H1 (cell line): ENCODE data around the gene TBC1D19. TPM values are rescaled to one million over a fixed set of nuclear protein-coding genes. Genes with fewer than 3 reads are reported as not detected.

Experiments used
- CTCF ChIA-PET: fragments of 300-600 bp; sonication (Branson Sonifier 250); formaldehyde crosslinking; loops from one replicate; lab custom pipeline; 2021; ENCODE audit not compliant: partially characterized antibody; lab: Charles Lee
- POLR2A ChIA-PET: fragments of 300-600 bp; sonication (Branson Sonifier 250); formaldehyde crosslinking; loops from one replicate; lab custom pipeline; 2021; ENCODE audit warnings: inconsistent platforms; ENCODE audit not compliant: partially characterized antibody; lab: Charles Lee
- DNase-seq, 2 experiments: peaks; one replicate each; pipeline versions ENCODE4 v3.0.0 to v3.0.0-alpha.2; 2010 to 2022; ENCODE audit warnings: low spot score in 2 of 2, low read depth in 1 of 2, mixed read lengths in 1 of 2
- FAIRE-seq: peaks from 2 replicates; lab custom pipeline; 2011; peaks lifted over from hg19 to GRCh38; lab: Jason Lieb, UNC
- H2AFZ ChIP-seq: 2 replicates; pipeline ENCODE4 v1.8.1; 2012; ENCODE audit warnings: low read length, inconsistent platforms
- H2AK5ac ChIP-seq: 2 replicates; pipeline ENCODE4 v1.6.1; 2013; ENCODE audit warnings: low read depth, low read length
- H2BK120ac ChIP-seq: replicated peaks from 2 replicates; pipeline ENCODE3; 2013; ENCODE audit warnings: low read depth, low read length, inconsistent platforms
- H2BK12ac ChIP-seq: 2 replicates; pipeline ENCODE4 v1.6.1; 2013; ENCODE audit warnings: low read depth, low read length
- H2BK15ac ChIP-seq: 2 replicates; pipeline ENCODE4 v1.6.1; 2013; ENCODE audit warnings: low read length
- H2BK20ac ChIP-seq: 2 replicates; pipeline ENCODE4 v1.6.1; 2013; ENCODE audit warnings: low read length
- H2BK5ac ChIP-seq: 2 replicates; pipeline ENCODE4 v1.6.1; 2013; ENCODE audit warnings: low read depth, low read length
- H3K14ac ChIP-seq: 2 replicates; pipeline ENCODE4 v1.6.1; 2013; ENCODE audit warnings: inconsistent platforms; ENCODE audit not compliant: insufficient read length
- H3K18ac ChIP-seq: 2 replicates; pipeline ENCODE4 v1.6.1; 2013; ENCODE audit warnings: low read length; ENCODE audit errors: extremely low read depth
- H3K23ac ChIP-seq: 2 replicates; pipeline ENCODE4 v1.6.1; 2013; ENCODE audit warnings: inconsistent platforms; ENCODE audit not compliant: insufficient read length
- H3K23me2 ChIP-seq: 2 replicates; pipeline ENCODE4 v1.6.1; 2013; ENCODE audit warnings: low read depth, low read length
- H3K27ac ChIP-seq: 2 replicates; pipeline ENCODE4 v1.6.1; 2011; ENCODE audit warnings: low read depth, low read length, inconsistent platforms
- H3K27me3 ChIP-seq, 4 experiments: replicated peaks in 1 of 4; 1 replicate in 1 of 4; 2 replicates in 3 of 4; pipeline versions ENCODE4 v1.6.1 to v1.8.1; 2011 to 2013; ENCODE audit warnings: low read length in 3 of 4, mild to moderate bottlenecking in 3 of 4, inconsistent platforms in 2 of 4, mixed read lengths in 2 of 4, moderate library complexity in 1 of 4; ENCODE audit not compliant: control insufficient read depth in 3 of 4, insufficient read depth in 3 of 4; ENCODE audit errors: extremely low read depth in 1 of 4
- H3K36me3 ChIP-seq, 4 experiments: 2 replicates each; pipeline versions ENCODE4 v1.6.1 to v1.8.1; 2011 to 2013; ENCODE audit warnings: mild to moderate bottlenecking in 4 of 4, low read length in 3 of 4, moderate library complexity in 2 of 4, control low read depth in 1 of 4, inconsistent platforms in 1 of 4; ENCODE audit not compliant: insufficient read depth in 4 of 4, control insufficient read depth in 2 of 4
- H3K4ac ChIP-seq: replicated peaks from 2 replicates; pipeline ENCODE3; 2013; ENCODE audit warnings: low read length, low read depth, mixed read lengths, inconsistent platforms; ENCODE audit not compliant: insufficient read length
- H3K4me1 ChIP-seq, 4 experiments: replicated peaks in 1 of 4; 1 replicate in 1 of 4; 2 replicates in 3 of 4; pipeline versions ENCODE4 v1.6.1 to v1.8.1; 2011 to 2013; ENCODE audit warnings: low read length in 3 of 4, inconsistent platforms in 2 of 4, mixed read lengths in 1 of 4; ENCODE audit not compliant: insufficient read depth in 4 of 4, control insufficient read depth in 3 of 4
- H3K4me2 ChIP-seq, 2 experiments: 2 replicates each; pipeline versions ENCODE4 v1.6.1 to v1.8.1; 2011 to 2013; ENCODE audit warnings: low read depth in 2 of 2, low read length in 2 of 2, control low read depth in 1 of 2, inconsistent platforms in 1 of 2, mild to moderate bottlenecking in 1 of 2; ENCODE audit not compliant: insufficient read depth in 1 of 2
- H3K4me3 ChIP-seq, 4 experiments: fragments of 200-600, 300-600 bp in 1 of 4; sonication (generic), shearing (Covaris generic), sonication (Bioruptor Twin) in 1 of 4; 2 replicates each; pipeline versions ENCODE4 v1.5.1 to v1.8.1; 2011 to 2016; ENCODE audit warnings: low read length in 4 of 4, low read depth in 3 of 4, control low read depth in 2 of 4, inconsistent platforms in 2 of 4, mild to moderate bottlenecking in 2 of 4, mixed read lengths in 1 of 4, moderate library complexity in 1 of 4; ENCODE audit not compliant: insufficient read depth in 2 of 4; ENCODE audit errors: extremely low read depth in 1 of 4
- H3K56ac ChIP-seq: replicated peaks from 2 replicates; pipeline ENCODE3; 2013; ENCODE audit warnings: low read depth, mild to moderate bottlenecking, mixed read lengths, low read length, inconsistent platforms; ENCODE audit not compliant: insufficient read length
- H3K79me1 ChIP-seq: 2 replicates; pipeline ENCODE4 v1.6.1; 2013; ENCODE audit warnings: low read depth, low read length, control low read depth
- H3K79me2 ChIP-seq, 2 experiments: 2 replicates each; pipeline versions ENCODE4 v1.6.1 to v1.8.1; 2012 to 2013; ENCODE audit warnings: low read length in 2 of 2, mild to moderate bottlenecking in 2 of 2, inconsistent platforms in 1 of 2; ENCODE audit not compliant: insufficient read depth in 2 of 2, control insufficient read depth in 1 of 2
- H3K9ac ChIP-seq, 4 experiments: replicated peaks in 1 of 4; 1 replicate in 1 of 4; 2 replicates in 3 of 4; pipeline versions ENCODE4 v1.6.1 to v1.8.1; 2011 to 2013; ENCODE audit warnings: low read depth in 3 of 4, low read length in 3 of 4, control low read depth in 2 of 4, mild to moderate bottlenecking in 2 of 4, moderate library complexity in 2 of 4, inconsistent platforms in 1 of 4; ENCODE audit errors: extremely low read depth in 1 of 4
- H3K9me3 ChIP-seq, 2 experiments: 2 replicates each; pipeline versions ENCODE4 v1.6.1 to v1.8.1; 2012 to 2013; ENCODE audit warnings: mild to moderate bottlenecking in 2 of 2, moderate library complexity in 2 of 2, control low read depth in 1 of 2, inconsistent platforms in 1 of 2, low read depth in 1 of 2, low read length in 1 of 2, mixed read lengths in 1 of 2; ENCODE audit not compliant: insufficient read depth in 2 of 2
- H4K20me1 ChIP-seq, 2 experiments: replicated peaks in 1 of 2; 2 replicates each; pipeline versions ENCODE3 to v1.8.1; 2011 to 2013; ENCODE audit warnings: inconsistent platforms in 2 of 2, low read length in 2 of 2, mild to moderate bottlenecking in 1 of 2; ENCODE audit not compliant: insufficient read depth in 2 of 2, control insufficient read depth in 1 of 2
- H4K5ac ChIP-seq: 2 replicates; pipeline ENCODE4 v1.6.1; 2013; ENCODE audit warnings: low read length, low read depth, mixed read lengths, inconsistent platforms; ENCODE audit not compliant: insufficient read length
- H4K8ac ChIP-seq: 2 replicates; pipeline ENCODE4 v1.8.0; 2013; ENCODE audit warnings: mild to moderate bottlenecking, moderate library complexity, low read length, inconsistent platforms; ENCODE audit not compliant: insufficient read depth; ENCODE audit errors: extremely low read depth
- H4K91ac ChIP-seq: replicated peaks from 2 replicates; pipeline ENCODE3; 2013; ENCODE audit warnings: low read length, mixed read lengths, inconsistent platforms; ENCODE audit not compliant: insufficient read length
- NANOG ChIP-seq: IDR thresholded peaks from 2 replicates; pipeline ENCODE4 v1.6.1; 2011; ENCODE audit warnings: low read length, low read depth, mild to moderate bottlenecking, inconsistent platforms; ENCODE audit not compliant: insufficient read depth, poor library complexity, severe bottlenecking
- NRF1 ChIP-seq: IDR thresholded peaks from 2 replicates; pipeline ENCODE4 v1.6.1; 2011; ENCODE audit warnings: mild to moderate bottlenecking, low read depth, low read length, improper control_type of control experiment
- PHF8 ChIP-seq: fragments of 200-600 bp; sonication (generic); conservative IDR thresholded peaks from 2 replicates; pipeline ENCODE4 v1.7.1; 2012; ENCODE audit warnings: low read depth, mild to moderate bottlenecking, inconsistent platforms, low read length, moderate library complexity
- RFX5 ChIP-seq: IDR thresholded peaks from 2 replicates; pipeline ENCODE4 v1.6.1; 2011; ENCODE audit warnings: low read depth, low read length, improper control_type of control experiment, borderline replicate concordance
- SAP30 ChIP-seq: fragments of 300-600 bp; sonication (generic); IDR thresholded peaks from 2 replicates; pipeline ENCODE4 v1.7.1; 2012; ENCODE audit warnings: low read length, moderate library complexity, mild to moderate bottlenecking, inconsistent platforms; ENCODE audit not compliant: insufficient read depth, insufficient replicate concordance
- WGBS, 2 experiments: shearing (Covaris generic) in 1 of 2; methylation state at CpG; one replicate each; pipeline versions ENCODE4 v1.1.6 to v1.1.7; 2013 to 2015; ENCODE audit warnings: low lambda C conversion rate in 2 of 2, mixed read lengths in 2 of 2, inconsistent platforms in 1 of 2, low coverage in 1 of 2, missing lambda C conversion rate in 1 of 2; ENCODE audit not compliant: insufficient replicate concordance in 2 of 2, insufficient coverage in 1 of 2, insufficient read length in 1 of 2; ENCODE audit errors: extremely low coverage in 1 of 2, missing lambda C conversion rate in 1 of 2; 5-methylcytosine and 5-hydroxymethylcytosine counted together
- polyA plus RNA-seq, 7 experiments: library from polyadenylated mRNA; depleted of rRNA in 3 of 7; stranded (reverse) in 5 of 7; unstranded in 2 of 7; fragments of >200 nt in 5 of 7; fragments of 200-250 nt in 2 of 7; gene quantifications; 1 replicate in 5 of 7; 2 replicates in 1 of 7; 4 replicates in 1 of 7; pipeline versions ENCODE4 v1.2.1 to v1.2.3, GENCODE V29; 2011 to 2013; ENCODE audit warnings: missing spikeins in 2 of 7, mixed read lengths in 2 of 7
- total RNA-seq: library from RNA; stranded (reverse); fragmentation: NEBNext Ultra II Directional; extraction: Animal tissue kit (Norgen Biotek cat#: 25700); gene quantifications from 2 replicates; pipeline ENCODE4 v1.2.1, GENCODE V29; 2021
- TF ChIP-seq, protein P1 (sequence below), 3 experiments: IDR thresholded peaks; 1 replicate in 2 of 3; 2 replicates in 1 of 3; pipeline versions ENCODE4 v1.5.1 to v1.6.1; 2011; ENCODE audit warnings: low read length in 3 of 3, mild to moderate bottlenecking in 3 of 3, inconsistent platforms in 2 of 3, low read depth in 1 of 3, moderate library complexity in 1 of 3; ENCODE audit not compliant: insufficient read depth in 1 of 3; ENCODE audit errors: control extremely low read depth in 1 of 3
- TF ChIP-seq, protein P2 (sequence below): IDR thresholded peaks from 2 replicates; pipeline ENCODE4 v1.6.1; 2012; ENCODE audit warnings: low read length, inconsistent platforms

The TBC1D19 gene
- total and polyA plus RNA-seq, 2 of the 8 experiments (the other 6 are each of a cell fraction or from before 2014, with no cell fraction given): 1.9 to 3.5 TPM

DNA sequence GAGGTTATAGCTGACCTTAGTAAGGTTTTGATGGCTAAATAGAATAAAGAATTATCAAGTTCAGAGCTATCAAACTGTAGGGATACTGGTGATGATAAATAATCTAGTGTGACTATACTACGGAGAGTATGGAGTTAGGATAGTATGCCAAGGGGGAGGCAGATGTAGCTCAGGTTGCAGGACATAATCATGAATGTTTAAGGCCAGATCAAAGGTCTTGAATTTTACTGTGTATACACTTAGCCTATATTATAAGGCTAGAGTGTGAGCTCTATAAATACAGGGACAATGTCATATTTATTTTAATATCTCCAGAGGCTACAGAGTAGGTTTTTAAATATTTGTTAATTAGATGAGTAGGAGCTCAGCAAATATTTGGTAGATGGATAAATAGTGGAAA, 145.7 kb downstream of the TBC1D19 start:
- no peak overlapping the region for H3K14ac ChIP-seq
- no peak overlapping the region for H4K5ac ChIP-seq
- H2AK5ac ChIP-seq: no peak overlapping the region
- no peak overlapping the region for H2AFZ ChIP-seq
- FAIRE-seq (no peak), DNase-seq (no peak)
- H2BK12ac ChIP-seq: no peak overlapping the region
- no peak overlapping the region for H3K4ac ChIP-seq
- H3K23me2 ChIP-seq: no peaks in the 10 kb centered on the region
- no peak overlapping the region for H3K4me2 ChIP-seq
- H2BK15ac ChIP-seq: no peak overlapping the region
- H3K4me1 ChIP-seq: no peaks in the 10 kb centered on the region
- POLR2A ChIA-PET: interaction anchor here (1.5 kb wide), 1 partner anchor 294 kb away, joined by 3 read pairs; no protein-coding TSS in a partner anchor
- H3K27ac ChIP-seq: no peak overlapping the region
- H3K36me3 ChIP-seq: no peaks in the 10 kb centered on the region
- H3K27me3 ChIP-seq: no peaks in the 10 kb centered on the region
- no peaks in the 10 kb centered on the region for H3K79me2 ChIP-seq
- no peak overlapping the region for H2BK20ac ChIP-seq
- H4K20me1 ChIP-seq: no peaks in the 10 kb centered on the region
- no peak overlapping the region for H3K9ac ChIP-seq
- H2BK120ac ChIP-seq: no peak overlapping the region
- no peak for TF ChIP-seq NRF1
- TF ChIP-seq SAP30: no peak
- TF ChIP-seq, protein P1, sequence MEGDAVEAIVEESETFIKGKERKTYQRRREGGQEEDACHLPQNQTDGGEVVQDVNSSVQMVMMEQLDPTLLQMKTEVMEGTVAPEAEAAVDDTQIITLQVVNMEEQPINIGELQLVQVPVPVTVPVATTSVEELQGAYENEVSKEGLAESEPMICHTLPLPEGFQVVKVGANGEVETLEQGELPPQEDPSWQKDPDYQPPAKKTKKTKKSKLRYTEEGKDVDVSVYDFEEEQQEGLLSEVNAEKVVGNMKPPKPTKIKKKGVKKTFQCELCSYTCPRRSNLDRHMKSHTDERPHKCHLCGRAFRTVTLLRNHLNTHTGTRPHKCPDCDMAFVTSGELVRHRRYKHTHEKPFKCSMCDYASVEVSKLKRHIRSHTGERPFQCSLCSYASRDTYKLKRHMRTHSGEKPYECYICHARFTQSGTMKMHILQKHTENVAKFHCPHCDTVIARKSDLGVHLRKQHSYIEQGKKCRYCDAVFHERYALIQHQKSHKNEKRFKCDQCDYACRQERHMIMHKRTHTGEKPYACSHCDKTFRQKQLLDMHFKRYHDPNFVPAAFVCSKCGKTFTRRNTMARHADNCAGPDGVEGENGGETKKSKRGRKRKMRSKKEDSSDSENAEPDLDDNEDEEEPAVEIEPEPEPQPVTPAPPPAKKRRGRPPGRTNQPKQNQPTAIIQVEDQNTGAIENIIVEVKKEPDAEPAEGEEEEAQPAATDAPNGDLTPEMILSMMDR (IDR thresholded peaks at IDR 0.05; ENCODE audit: control extremely low read depth in 1 of 3, insufficient read depth in 1 of 3, low read depth in 1 of 3, low read length in 3 of 3): no peak
- TF ChIP-seq RFX5: no peak
- no peak for TF ChIP-seq PHF8
- TF ChIP-seq, protein P2, sequence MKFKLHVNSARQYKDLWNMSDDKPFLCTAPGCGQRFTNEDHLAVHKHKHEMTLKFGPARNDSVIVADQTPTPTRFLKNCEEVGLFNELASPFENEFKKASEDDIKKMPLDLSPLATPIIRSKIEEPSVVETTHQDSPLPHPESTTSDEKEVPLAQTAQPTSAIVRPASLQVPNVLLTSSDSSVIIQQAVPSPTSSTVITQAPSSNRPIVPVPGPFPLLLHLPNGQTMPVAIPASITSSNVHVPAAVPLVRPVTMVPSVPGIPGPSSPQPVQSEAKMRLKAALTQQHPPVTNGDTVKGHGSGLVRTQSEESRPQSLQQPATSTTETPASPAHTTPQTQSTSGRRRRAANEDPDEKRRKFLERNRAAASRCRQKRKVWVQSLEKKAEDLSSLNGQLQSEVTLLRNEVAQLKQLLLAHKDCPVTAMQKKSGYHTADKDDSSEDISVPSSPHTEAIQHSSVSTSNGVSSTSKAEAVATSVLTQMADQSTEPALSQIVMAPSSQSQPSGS: no peak
- TF ChIP-seq NANOG: no peak
- H3K18ac ChIP-seq: no peak overlapping the region
- H4K8ac ChIP-seq: no peak overlapping the region
- H4K91ac ChIP-seq: no peak overlapping the region
- H3K9me3 ChIP-seq: no peaks in the 10 kb centered on the region
- CTCF ChIA-PET: interaction anchor here (1.4 to 1.5 kb wide), 3 partner anchors 9 to 281 kb away, joined by 3 read pairs; no protein-coding TSS in a partner anchor
- H3K4me3 ChIP-seq: no peak overlapping the region
- no peak overlapping the region for H3K56ac ChIP-seq
- H3K79me1 ChIP-seq: no peaks in the 10 kb centered on the region
- H3K23ac ChIP-seq: no peak overlapping the region
- H2BK5ac ChIP-seq: no peak overlapping the region
- WGBS, 2 experiments: 4% methylated on average over 1 of the region's 1 CpG; no CpG with 5 or more reads in 1 of the 2 experiments
